GM19035 (cell line): ENCODE results near the gene DCAF7.

Experiments used
- ATAC-seq: cut with Tn5 transposase; IDR thresholded peaks from one replicate; pipeline ENCODE4 v1.9.1; 2021; ENCODE audit not compliant: unreplicated experiment

Gene DCAF7

GRCh38 chr17:63579633-63580032 is 29.4 kb downstream of the DCAF7 start:
- ATAC-seq: no peak

GRCh38 chr17:63587770-63588169 is 37.5 kb downstream of the DCAF7 start:
- no peak for ATAC-seq

GRCh38 chr17:63588797-63589196 is 38.5 kb downstream of the DCAF7 start:
- ATAC-seq: no peak

GRCh38 chr17:63589646-63590045 is 39.4 kb downstream of the DCAF7 start:
- no peak for ATAC-seq

GRCh38 chr17:63592797-63593196 is 42.5 kb downstream of the DCAF7 start:
- no peak for ATAC-seq

GRCh38 chr17:63595132-63595531 is 44.9 kb downstream of the DCAF7 start:
- no peak for ATAC-seq

DNA sequence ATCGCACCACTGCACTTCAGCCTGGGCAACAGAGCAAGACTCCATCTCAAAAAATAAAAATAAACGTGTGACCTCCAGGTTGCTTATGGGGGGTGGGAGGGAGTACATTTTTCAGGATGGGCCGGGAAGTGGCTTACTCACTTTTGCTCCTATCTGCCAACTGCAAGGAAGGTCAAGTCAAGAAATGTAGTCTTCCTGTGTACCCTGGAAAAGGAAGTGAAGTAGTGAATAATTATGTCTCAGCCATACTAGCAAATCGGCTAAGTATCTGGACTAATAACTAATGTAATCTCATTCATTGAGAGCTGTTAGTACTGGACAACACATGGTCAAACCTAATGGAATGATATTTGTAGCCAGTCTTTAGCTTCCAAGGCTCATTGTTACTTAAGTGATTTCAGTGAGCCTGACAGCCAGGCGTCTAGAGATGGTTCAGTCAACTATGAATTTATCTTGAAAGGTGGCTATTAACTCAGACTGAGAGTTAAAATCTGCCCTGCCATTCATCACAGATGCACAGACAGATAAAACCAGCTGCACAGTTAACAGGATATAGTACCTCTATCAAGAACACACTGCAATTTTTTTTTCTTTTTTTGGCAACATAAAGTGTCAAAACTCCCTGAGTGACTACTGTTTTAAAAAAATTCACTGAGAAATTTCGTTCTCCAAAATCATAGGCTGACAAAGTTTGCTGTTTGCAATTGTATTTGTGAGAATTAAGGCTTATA is 46.7 kb downstream of the DCAF7 start:
- ATAC-seq: no peak

DNA sequence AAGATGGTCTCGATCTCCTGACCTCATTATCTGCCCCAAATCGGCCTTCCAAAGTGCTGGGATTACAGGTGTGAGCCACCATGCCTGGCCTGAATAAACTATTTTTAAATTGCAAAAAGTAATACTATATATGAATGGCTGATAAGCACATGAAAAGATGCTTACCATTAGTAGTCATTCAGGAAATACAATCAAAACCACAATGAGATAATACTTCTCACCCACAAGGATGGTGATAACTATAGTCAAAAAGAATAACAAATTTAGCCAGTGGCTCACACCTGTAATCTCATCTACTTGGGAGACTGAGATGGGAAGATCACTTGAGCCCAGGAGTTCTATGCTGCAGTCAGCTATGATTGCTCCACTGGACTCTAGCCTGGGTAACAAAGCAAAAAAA is 48.0 kb downstream of the DCAF7 start:
- ATAC-seq: no peak

DNA sequence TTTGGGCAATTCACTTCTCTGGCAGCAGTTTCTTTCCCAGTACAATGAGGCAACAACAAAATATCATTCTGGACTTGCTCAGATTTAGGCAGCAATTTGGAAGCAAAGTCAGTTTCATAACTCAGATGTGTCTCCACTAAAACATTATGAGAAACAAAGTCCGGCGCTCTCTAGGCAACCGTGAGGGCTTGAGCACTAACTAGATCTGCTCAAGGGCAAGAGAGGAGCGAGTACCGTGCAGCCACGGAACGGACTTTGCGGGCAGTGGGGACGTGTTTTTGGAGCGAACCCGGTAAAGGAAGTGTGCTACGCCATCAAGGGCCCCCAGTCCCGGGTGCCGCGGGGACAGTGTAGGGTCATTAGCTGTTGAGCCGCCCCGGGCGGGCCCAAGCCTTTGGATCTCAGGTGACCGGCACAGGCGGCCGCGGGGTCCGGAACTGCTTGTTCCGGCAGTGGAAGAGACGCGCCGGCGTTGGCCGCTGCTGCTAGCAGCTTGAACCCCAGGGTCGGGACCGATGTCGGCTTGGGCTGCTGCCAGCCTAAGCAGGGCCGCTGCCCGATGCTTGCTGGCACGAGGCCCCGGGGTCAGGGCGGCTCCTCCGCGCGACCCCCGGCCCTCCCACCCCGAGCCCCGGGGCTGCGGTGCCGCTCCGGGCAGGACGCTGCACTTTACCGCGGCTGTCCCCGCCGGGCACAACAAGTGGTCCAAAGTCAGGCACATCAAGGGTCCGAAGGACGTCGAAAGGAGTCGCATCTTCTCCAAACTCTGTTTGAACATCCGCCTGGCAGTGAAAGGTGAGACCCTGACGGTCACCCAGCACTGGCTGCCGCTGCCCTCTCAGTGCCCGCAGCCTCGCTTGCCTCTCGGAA is 50.5 kb downstream of the DCAF7 start, which contains the start of gene TACO1:
TACO1 (plus strand) TSS at position 327 of the 870 bp plus-strand sequence; CDS start at position 516, 189 bp downstream.
- ATAC-seq: peak; percentile 91

- ATAC-seq: peak; percentile 10
These were observed 51.4 kb downstream of the DCAF7 start for GRCh38 chr17:63601439-63602371.

DNA sequence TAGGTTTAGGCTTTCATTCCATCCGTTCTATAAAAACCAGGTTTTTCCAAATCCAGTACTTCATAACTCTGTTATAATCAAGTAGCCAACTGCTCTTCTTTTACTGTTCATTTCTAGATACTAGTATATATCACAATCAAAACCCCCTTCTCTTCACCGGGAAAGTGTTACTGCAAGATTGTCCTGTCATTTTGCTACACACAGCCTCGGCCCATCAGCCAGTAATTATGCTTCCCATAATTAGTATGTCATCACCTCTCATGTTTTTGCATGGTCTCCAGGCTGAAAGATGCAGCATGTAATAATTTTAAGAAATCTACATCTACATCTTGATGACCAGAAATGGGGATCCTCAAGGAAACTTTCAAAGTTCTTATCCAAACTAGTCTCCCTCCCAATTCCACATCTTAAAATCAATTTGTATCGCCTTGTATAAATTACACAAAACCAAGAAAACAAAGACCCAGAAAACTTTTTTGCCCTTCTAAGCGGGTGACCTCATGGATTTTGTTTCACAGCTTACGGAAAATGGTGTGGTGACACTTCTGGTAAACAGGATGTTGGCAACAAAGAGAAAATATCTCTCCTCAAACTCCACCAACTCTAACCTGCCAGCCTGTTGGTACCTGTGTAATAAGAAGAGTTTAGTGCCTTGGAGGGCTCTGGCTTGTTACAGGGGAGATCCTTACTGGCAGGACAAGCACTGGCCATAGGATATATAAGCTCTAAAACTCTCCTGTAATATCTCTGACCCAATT is 59.7 kb downstream of the DCAF7 start:
- ATAC-seq: no peak

- no peak for ATAC-seq
These were observed 60.6 kb downstream of the DCAF7 start for GRCh38 chr17:63610854-63611253.

GRCh38 chr17:63611354-63611753 is 61.1 kb downstream of the DCAF7 start:
- ATAC-seq: no peak

DNA sequence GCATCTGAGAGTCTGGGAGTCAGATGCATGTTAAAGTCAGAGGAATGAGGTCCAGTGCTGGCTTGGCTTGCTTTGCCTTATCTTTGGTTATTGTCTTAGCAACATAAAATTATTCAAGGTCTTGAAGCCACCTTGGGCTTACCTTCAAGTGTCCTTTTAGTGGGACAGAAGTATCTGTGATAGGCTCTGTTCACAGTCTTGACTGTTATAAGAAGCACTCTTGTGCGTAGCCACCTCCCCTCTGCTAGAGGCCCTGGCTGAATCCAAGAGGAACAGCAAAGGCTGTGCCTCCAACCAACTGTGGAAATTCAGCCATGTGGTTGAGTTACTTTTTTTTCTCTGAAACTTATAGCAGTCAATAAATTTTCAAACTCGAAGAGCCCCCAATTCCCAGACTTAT is 63.4 kb downstream of the DCAF7 start:
- ATAC-seq: no peak

- ATAC-seq: no peak
These were observed 71.0 kb downstream of the DCAF7 start for GRCh38 chr17:63621229-63621683.

GRCh38 chr17:63621684-63622573 is 71.7 kb downstream of the DCAF7 start, which contains the start of gene MAP3K3:
Gene MAP3K3, plus strand, starts transcription at chr17:63622417. Its CDS starts 343 bp downstream, at chr17:63622760.
- peak; percentile 90 for ATAC-seq

GRCh38 chr17:63622574-63623390 is 72.5 kb downstream of the DCAF7 start:
- peak; percentile 32 for ATAC-seq
